ENCODE data around the gene UBA52. TPM values are rescaled to one million over a fixed set of nuclear protein-coding genes. Genes with fewer than 3 reads are reported as not detected.

The UBA52 gene
- total and polyA plus RNA-seq, 2 donors (not counting 1 experiment from before 2014, with no cell fraction given): 917 to 1,018 TPM

DNA sequence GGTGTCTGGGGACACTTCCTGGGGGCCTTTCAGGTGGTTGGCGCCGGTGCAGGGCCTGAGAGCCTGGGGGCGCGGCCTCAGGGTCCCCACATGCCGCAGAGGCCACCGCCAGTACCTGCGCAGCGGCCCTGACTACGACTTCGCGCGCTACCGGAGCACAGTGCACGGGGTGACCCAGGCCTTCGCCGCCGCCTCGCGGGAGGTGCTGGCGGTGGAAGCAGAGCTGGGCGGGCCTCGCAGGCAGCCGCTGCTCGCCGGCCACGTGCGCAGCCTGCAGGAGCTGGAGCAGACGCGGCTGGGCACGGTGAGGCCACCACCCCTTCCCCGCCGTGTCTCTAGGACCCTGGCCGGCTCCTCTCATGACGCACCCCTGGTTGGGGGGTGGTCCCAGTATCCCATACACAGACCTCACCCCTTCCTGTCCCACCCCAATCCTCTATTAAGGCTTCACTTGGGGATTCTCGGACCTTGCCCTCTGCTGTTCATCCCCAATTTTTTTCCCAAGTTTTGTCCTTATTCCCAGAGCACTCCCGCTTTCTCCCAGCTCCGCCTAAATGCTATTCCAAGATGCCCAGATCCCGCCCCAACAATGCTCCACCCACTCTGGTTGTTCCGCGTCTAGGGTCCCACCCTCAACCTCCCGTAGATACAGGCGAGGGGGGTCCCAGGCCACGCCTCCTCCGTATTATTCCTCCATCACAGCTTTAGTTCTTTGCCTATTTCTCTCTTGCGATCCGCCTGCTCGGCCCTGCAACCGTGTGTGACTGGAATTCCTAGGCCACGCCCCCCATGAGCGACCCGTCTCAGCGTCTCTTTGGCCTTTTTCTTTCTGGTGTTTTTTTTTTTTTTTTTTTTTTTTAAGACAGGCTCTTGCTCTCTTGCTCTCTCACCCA lies 18.0 kb downstream of the UBA52 start:
- peak; percentile 48 to 68 for DNase-seq (ENCODE audit: low read depth in 2 of 2)
- TF ChIP-seq EZH2 (IDR thresholded peaks at IDR 0.05; ENCODE audit: low read length, missing control alignments): no peak
- TF ChIP-seq, protein P1, sequence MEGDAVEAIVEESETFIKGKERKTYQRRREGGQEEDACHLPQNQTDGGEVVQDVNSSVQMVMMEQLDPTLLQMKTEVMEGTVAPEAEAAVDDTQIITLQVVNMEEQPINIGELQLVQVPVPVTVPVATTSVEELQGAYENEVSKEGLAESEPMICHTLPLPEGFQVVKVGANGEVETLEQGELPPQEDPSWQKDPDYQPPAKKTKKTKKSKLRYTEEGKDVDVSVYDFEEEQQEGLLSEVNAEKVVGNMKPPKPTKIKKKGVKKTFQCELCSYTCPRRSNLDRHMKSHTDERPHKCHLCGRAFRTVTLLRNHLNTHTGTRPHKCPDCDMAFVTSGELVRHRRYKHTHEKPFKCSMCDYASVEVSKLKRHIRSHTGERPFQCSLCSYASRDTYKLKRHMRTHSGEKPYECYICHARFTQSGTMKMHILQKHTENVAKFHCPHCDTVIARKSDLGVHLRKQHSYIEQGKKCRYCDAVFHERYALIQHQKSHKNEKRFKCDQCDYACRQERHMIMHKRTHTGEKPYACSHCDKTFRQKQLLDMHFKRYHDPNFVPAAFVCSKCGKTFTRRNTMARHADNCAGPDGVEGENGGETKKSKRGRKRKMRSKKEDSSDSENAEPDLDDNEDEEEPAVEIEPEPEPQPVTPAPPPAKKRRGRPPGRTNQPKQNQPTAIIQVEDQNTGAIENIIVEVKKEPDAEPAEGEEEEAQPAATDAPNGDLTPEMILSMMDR (conservative IDR thresholded peaks at IDR 0.05 in 1 of 2, IDR thresholded peaks at IDR 0.05 in 1 of 2; ENCODE audit: low read depth in 1 of 2, low read length in 2 of 2): no peak
- H3K36me3 ChIP-seq (ENCODE audit: control insufficient read depth, insufficient read depth, low read length): peaks cover 3% of the 10 kb centered on the region
- H3K9ac ChIP-seq (ENCODE audit: insufficient read depth, low read length): peak overlapping the region; percentile 71
- no peaks in the 10 kb centered on the region for H3K79me2 ChIP-seq (ENCODE audit: control insufficient read depth, insufficient read depth, low read length)
- no peaks in the 10 kb centered on the region for H3K27me3 ChIP-seq (ENCODE audit: control insufficient read depth, insufficient read depth, low read length)
- H3K9me3 ChIP-seq (ENCODE audit: control insufficient read depth, insufficient read depth, low read depth, low read length): no peaks in the 10 kb centered on the region
- peak overlapping the region; percentile 61 to 78 (median 74) for H3K4me3 ChIP-seq (replicated peaks in 1 of 4; ENCODE audit: control extremely low read depth in 1 of 4, insufficient read depth in 1 of 4, low read depth in 3 of 4, low read length in 4 of 4)
- H2AFZ ChIP-seq (ENCODE audit: low read length): peak overlapping the region; percentile 73
- H3K4me1 ChIP-seq (ENCODE audit: control insufficient read depth, extremely low read depth, insufficient read depth, low read length): peaks cover 5% of the 10 kb centered on the region
- H3K27ac ChIP-seq (ENCODE audit: insufficient read depth, low read length): peak overlapping the region; percentile 79
- H4K20me1 ChIP-seq (ENCODE audit: control insufficient read depth, extremely low read depth, insufficient read depth, low read length): no peaks in the 10 kb centered on the region
- peak overlapping the region; percentile 89 for H3K4me2 ChIP-seq (ENCODE audit: extremely low read depth, insufficient read depth, low read length)

DNA sequence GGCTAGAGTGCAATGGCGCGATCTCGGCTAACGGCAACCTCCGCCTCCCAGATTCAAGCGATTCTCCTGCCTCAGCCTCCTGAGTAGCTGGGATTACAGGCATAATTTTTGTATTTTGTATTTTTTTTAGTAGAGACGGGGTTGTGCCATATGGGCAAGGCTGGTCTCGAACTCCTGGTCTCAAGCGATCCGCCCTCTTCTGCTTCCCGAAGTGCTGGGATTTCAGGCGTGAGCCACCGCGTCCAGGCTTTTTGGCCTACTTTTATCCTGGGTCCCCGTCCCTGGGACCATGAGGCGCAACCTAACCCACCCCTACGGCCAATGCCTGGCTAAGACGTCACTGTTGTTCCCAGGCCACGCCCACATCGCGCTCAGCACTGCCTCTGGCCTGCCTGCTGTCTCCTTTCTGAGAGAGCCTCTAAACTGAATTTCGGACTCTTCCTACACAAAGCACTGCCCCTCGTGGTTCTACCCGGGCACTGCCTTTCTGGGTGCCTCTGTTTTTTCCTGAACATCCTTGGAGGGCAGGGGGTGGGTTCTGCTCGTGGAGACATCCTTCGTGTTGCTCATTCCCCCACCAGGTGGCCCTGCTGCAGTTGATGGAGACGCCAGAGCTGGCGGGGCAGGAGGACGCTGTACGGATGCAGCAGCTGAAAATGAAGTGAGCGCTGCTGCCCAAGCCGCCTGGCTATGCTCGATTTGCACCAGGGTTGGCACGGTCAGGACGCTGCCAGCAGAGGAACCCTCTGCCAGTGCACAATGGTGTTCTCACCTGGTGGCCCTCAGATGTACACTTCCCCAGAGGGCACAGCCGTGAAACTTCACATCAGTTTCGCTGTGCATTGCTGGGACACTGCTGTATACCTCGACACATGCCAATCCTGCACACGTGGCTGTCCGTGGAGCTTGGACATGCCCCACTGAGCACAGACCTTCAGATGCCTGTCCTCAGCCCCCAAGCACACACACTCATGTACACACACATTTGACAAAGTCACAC lies 18.9 kb downstream of the UBA52 start:
- no peak overlapping the region for H3K27ac ChIP-seq (ENCODE audit: insufficient read depth, low read length)
- no peaks in the 10 kb centered on the region for H3K9me3 ChIP-seq (ENCODE audit: control insufficient read depth, insufficient read depth, low read depth, low read length)
- H2AFZ ChIP-seq (ENCODE audit: low read length): no peak overlapping the region
- H4K20me1 ChIP-seq (ENCODE audit: control insufficient read depth, extremely low read depth, insufficient read depth, low read length): no peaks in the 10 kb centered on the region
- TF ChIP-seq, protein P1 (conservative IDR thresholded peaks at IDR 0.05 in 1 of 2, IDR thresholded peaks at IDR 0.05 in 1 of 2; ENCODE audit: low read depth in 1 of 2, low read length in 2 of 2): peak in 1 of 2 donors; percentile 36
- TF ChIP-seq EZH2 (IDR thresholded peaks at IDR 0.05; ENCODE audit: low read length, missing control alignments): no peak
- peak; percentile 47 to 82 for DNase-seq (ENCODE audit: low read depth in 2 of 2)
- no peaks in the 10 kb centered on the region for H3K27me3 ChIP-seq (ENCODE audit: control insufficient read depth, insufficient read depth, low read length)
- no peaks in the 10 kb centered on the region for H3K79me2 ChIP-seq (ENCODE audit: control insufficient read depth, insufficient read depth, low read length)
- H3K9ac ChIP-seq (ENCODE audit: insufficient read depth, low read length): no peak overlapping the region
- H3K4me1 ChIP-seq (ENCODE audit: control insufficient read depth, extremely low read depth, insufficient read depth, low read length): peaks cover 5% of the 10 kb centered on the region
- H3K4me2 ChIP-seq (ENCODE audit: extremely low read depth, insufficient read depth, low read length): no peak overlapping the region
- no peak overlapping the region for H3K4me3 ChIP-seq (replicated peaks in 1 of 4; ENCODE audit: control extremely low read depth in 1 of 4, insufficient read depth in 1 of 4, low read depth in 3 of 4, low read length in 4 of 4)
- peaks cover 3% of the 10 kb centered on the region for H3K36me3 ChIP-seq (ENCODE audit: control insufficient read depth, insufficient read depth, low read length)

Data from fibroblast of lung (primary cell).